ENCODE measurements around the gene VSIG10. TPM values are rescaled to one million over a fixed set of nuclear protein-coding genes. Genes with fewer than 3 reads are reported as not detected.

The VSIG10 gene
- total RNA-seq, 1 experiment from 2014 or later: 56.2 TPM

GRCh38 chr12:118102070-118102469 lies 1.7 kb downstream of the VSIG10 start:
- POLR2A ChIA-PET: interaction anchor here (0.5 kb wide), 2 partner anchors 13 to 56 kb away, joined by 3 to 5 read pairs; no protein-coding TSS in a partner anchor
- ATAC-seq: no peak

DNA sequence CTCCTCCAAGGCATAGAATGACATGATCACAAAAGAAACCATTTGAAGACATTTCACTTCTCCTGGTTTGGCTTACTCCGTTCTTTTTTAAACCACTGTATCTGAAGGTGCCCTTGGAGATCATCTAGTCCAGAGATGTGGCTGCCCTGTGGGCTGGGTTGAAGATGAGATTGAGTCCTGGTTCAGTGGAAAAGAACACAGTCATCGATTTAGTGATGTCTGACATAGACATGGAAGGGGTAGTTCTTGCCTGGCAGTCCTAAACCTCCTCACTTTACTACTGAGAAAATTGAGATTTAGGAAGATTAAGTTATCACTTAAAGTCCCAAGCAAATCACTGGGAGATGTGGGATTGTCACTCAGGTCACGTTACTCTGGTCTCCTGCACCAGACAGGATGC lies 2.8 kb downstream of the VSIG10 start:
- no peak overlapping the region for H3K27ac ChIP-seq (ENCODE audit: low read length)
- no peaks in the 10 kb centered on the region for H3K9me3 ChIP-seq (ENCODE audit: control insufficient read depth, insufficient read depth, low read depth, low read length)
- BruUV-seq (replicated peaks): no TSS peak
- POLR2A ChIA-PET: no interaction called here
- H3K4me3 ChIP-seq (ENCODE audit: low read depth in 2 of 2, low read length in 2 of 2): no peak overlapping the region
- ATAC-seq (no peak), DNase-seq (ENCODE audit: low read depth, low spot score) (no peak)
- H3K4me1 ChIP-seq (ENCODE audit: control insufficient read depth, insufficient read depth, low read length): peaks cover 12% of the 10 kb centered on the region
- CTCF ChIA-PET: no interaction called here
- no peak for TF ChIP-seq TCF7L2 (IDR thresholded peaks at IDR 0.05; ENCODE audit: low read depth, low read length)
- TF ChIP-seq POLR2AphosphoS5 (IDR thresholded peaks at IDR 0.05; ENCODE audit: low read depth, low read length): no peak
- TF ChIP-seq, protein P1, sequence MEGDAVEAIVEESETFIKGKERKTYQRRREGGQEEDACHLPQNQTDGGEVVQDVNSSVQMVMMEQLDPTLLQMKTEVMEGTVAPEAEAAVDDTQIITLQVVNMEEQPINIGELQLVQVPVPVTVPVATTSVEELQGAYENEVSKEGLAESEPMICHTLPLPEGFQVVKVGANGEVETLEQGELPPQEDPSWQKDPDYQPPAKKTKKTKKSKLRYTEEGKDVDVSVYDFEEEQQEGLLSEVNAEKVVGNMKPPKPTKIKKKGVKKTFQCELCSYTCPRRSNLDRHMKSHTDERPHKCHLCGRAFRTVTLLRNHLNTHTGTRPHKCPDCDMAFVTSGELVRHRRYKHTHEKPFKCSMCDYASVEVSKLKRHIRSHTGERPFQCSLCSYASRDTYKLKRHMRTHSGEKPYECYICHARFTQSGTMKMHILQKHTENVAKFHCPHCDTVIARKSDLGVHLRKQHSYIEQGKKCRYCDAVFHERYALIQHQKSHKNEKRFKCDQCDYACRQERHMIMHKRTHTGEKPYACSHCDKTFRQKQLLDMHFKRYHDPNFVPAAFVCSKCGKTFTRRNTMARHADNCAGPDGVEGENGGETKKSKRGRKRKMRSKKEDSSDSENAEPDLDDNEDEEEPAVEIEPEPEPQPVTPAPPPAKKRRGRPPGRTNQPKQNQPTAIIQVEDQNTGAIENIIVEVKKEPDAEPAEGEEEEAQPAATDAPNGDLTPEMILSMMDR (IDR thresholded peaks at IDR 0.05): no peak
- TF ChIP-seq, protein P2, sequence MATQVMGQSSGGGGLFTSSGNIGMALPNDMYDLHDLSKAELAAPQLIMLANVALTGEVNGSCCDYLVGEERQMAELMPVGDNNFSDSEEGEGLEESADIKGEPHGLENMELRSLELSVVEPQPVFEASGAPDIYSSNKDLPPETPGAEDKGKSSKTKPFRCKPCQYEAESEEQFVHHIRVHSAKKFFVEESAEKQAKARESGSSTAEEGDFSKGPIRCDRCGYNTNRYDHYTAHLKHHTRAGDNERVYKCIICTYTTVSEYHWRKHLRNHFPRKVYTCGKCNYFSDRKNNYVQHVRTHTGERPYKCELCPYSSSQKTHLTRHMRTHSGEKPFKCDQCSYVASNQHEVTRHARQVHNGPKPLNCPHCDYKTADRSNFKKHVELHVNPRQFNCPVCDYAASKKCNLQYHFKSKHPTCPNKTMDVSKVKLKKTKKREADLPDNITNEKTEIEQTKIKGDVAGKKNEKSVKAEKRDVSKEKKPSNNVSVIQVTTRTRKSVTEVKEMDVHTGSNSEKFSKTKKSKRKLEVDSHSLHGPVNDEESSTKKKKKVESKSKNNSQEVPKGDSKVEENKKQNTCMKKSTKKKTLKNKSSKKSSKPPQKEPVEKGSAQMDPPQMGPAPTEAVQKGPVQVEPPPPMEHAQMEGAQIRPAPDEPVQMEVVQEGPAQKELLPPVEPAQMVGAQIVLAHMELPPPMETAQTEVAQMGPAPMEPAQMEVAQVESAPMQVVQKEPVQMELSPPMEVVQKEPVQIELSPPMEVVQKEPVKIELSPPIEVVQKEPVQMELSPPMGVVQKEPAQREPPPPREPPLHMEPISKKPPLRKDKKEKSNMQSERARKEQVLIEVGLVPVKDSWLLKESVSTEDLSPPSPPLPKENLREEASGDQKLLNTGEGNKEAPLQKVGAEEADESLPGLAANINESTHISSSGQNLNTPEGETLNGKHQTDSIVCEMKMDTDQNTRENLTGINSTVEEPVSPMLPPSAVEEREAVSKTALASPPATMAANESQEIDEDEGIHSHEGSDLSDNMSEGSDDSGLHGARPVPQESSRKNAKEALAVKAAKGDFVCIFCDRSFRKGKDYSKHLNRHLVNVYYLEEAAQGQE (IDR thresholded peaks at IDR 0.05; ENCODE audit: insufficient read depth in 1 of 2, low read depth in 2 of 2, low read length in 1 of 2): no peak
- no peak for TF ChIP-seq SIN3A (IDR thresholded peaks at IDR 0.05; ENCODE audit: borderline replicate concordance, insufficient read depth, low read depth, low read length)
- H3K27me3 ChIP-seq (ENCODE audit: control insufficient read depth, insufficient read depth, low read length): no peaks in the 10 kb centered on the region
- in situ Hi-C loops (cut with HindIII; ENCODE audit: low pct_unique_long_range_greater_than_20kb, low sequenced_read_pairs): no loop called here
- intact Hi-C loops (cut with micrococcal nuclease; ENCODE audit: unreplicated experiment): no loop called here
- no peaks in the 10 kb centered on the region for H3K36me3 ChIP-seq (ENCODE audit: control insufficient read depth, insufficient read depth, low read length)

More at GRCh38 chr12:118102070-118102469, 1.7 kb downstream of the VSIG10 start:
- H3K9me3 ChIP-seq (ENCODE audit: control insufficient read depth, insufficient read depth, low read depth, low read length): no peaks in the 10 kb centered on the region
- CTCF ChIA-PET: no interaction called here
- no peaks in the 10 kb centered on the region for H3K36me3 ChIP-seq (ENCODE audit: control insufficient read depth, insufficient read depth, low read length)
- H3K4me1 ChIP-seq (ENCODE audit: control insufficient read depth, insufficient read depth, low read length): peaks cover 12% of the 10 kb centered on the region
- in situ Hi-C loops (cut with HindIII; ENCODE audit: low pct_unique_long_range_greater_than_20kb, low sequenced_read_pairs) (no loop called here), intact Hi-C loops (cut with micrococcal nuclease; ENCODE audit: unreplicated experiment) (no loop called here)
- no peaks in the 10 kb centered on the region for H3K27me3 ChIP-seq (ENCODE audit: control insufficient read depth, insufficient read depth, low read length)
- TF ChIP-seq TCF7L2 (IDR thresholded peaks at IDR 0.05; ENCODE audit: low read depth, low read length) (no peak), SIN3A (IDR thresholded peaks at IDR 0.05; ENCODE audit: borderline replicate concordance, insufficient read depth, low read depth, low read length) (no peak), POLR2AphosphoS5 (IDR thresholded peaks at IDR 0.05; ENCODE audit: low read depth, low read length) (no peak)
- TF ChIP-seq, protein P2 (IDR thresholded peaks at IDR 0.05; ENCODE audit: insufficient read depth in 1 of 2, low read depth in 2 of 2, low read length in 1 of 2): no peak
- TF ChIP-seq, protein P1 (IDR thresholded peaks at IDR 0.05): no peak
- H3K27ac ChIP-seq (ENCODE audit: low read length): no peak overlapping the region; the same call in 1 of the 2 replicates
- no TSS peak for BruUV-seq (replicated peaks)
- DNase-seq (ENCODE audit: low read depth, low spot score): no peak
- H3K4me3 ChIP-seq (ENCODE audit: low read depth in 2 of 2, low read length in 2 of 2): peak overlapping the region; percentile 69 to 83

Measured in Panc1 (cell line).